Keratinocyte (primary cell): ENCODE measurements around the gene UBIAD1. TPM values are rescaled to one million over a fixed set of nuclear protein-coding genes. Genes with fewer than 3 reads are reported as not detected.

ENCODE experiments used
- DNase-seq: peaks from one replicate; pipeline ENCODE4 v3.0.0-alpha.2; 2011; ENCODE audit warnings: low read depth, missing footprints, low spot score
- FAIRE-seq: peaks from 2 replicates; lab custom pipeline; 2011; peaks lifted over from hg19 to GRCh38; lab: Jason Lieb, UNC
- H2AFZ ChIP-seq: 2 replicates; pipeline ENCODE4 v1.6.0; 2012; ENCODE audit warnings: low read length, control low read depth, inconsistent platforms; ENCODE audit not compliant: control insufficient read depth
- H3K27ac ChIP-seq: 2 replicates; pipeline ENCODE4 v1.5.1; 2011; ENCODE audit warnings: low read length; ENCODE audit not compliant: control insufficient read depth, insufficient read depth
- H3K27me3 ChIP-seq: 3 replicates; pipeline ENCODE4 v1.6.0; 2011; ENCODE audit warnings: low read length; ENCODE audit not compliant: control insufficient read depth, insufficient read depth; ENCODE audit errors: extremely low read depth
- H3K36me3 ChIP-seq, 2 experiments: 2 replicates in 1 of 2; 3 replicates in 1 of 2; pipeline ENCODE4 v1.5.1; 2011; ENCODE audit warnings: low read length in 2 of 2, mild to moderate bottlenecking in 1 of 2; ENCODE audit not compliant: control insufficient read depth in 2 of 2, insufficient read depth in 2 of 2; ENCODE audit errors: extremely low read depth in 1 of 2
- H3K4me1 ChIP-seq: 3 replicates; pipeline ENCODE4 v1.5.1; 2011; ENCODE audit warnings: low read length; ENCODE audit not compliant: control insufficient read depth, insufficient read depth; ENCODE audit errors: extremely low read depth
- H3K4me2 ChIP-seq: 3 replicates; pipeline ENCODE4 v1.6.0; 2011; ENCODE audit warnings: low read depth, low read length; ENCODE audit not compliant: control insufficient read depth, insufficient read depth; ENCODE audit errors: extremely low read depth
- H3K4me3 ChIP-seq, 3 experiments: fragments of 200-600 bp in 1 of 3; sonication (generic) in 1 of 3; 2 replicates in 2 of 3; 3 replicates in 1 of 3; pipeline ENCODE4 v1.5.1; 2011 to 2016; ENCODE audit warnings: low read length in 3 of 3, mild to moderate bottlenecking in 3 of 3, control low read depth in 2 of 3, inconsistent platforms in 1 of 3, low read depth in 1 of 3, mixed read lengths in 1 of 3, mixed run types in 1 of 3, moderate library complexity in 1 of 3; ENCODE audit not compliant: control insufficient read depth in 2 of 3, insufficient read depth in 2 of 3; ENCODE audit errors: extremely low read depth in 1 of 3
- H3K79me2 ChIP-seq: 2 replicates; pipeline ENCODE4 v1.6.0; 2012; ENCODE audit warnings: low read length; ENCODE audit not compliant: control insufficient read depth, insufficient read depth
- H3K9ac ChIP-seq: 3 replicates; pipeline ENCODE4 v1.6.0; 2011; ENCODE audit warnings: low read length; ENCODE audit not compliant: control insufficient read depth, insufficient read depth; ENCODE audit errors: extremely low read depth
- H3K9me1 ChIP-seq: 3 replicates; pipeline ENCODE4 v1.6.0; 2011; ENCODE audit warnings: low read length; ENCODE audit not compliant: control insufficient read depth, insufficient read depth; ENCODE audit errors: extremely low read depth
- H3K9me3 ChIP-seq: 2 replicates; pipeline ENCODE4 v1.5.1; 2012; ENCODE audit warnings: low read depth, low read length; ENCODE audit not compliant: control insufficient read depth
- H4K20me1 ChIP-seq: 3 replicates; pipeline ENCODE4 v1.6.0; 2011; ENCODE audit warnings: low read length; ENCODE audit not compliant: control insufficient read depth, insufficient read depth; ENCODE audit errors: extremely low read depth
- EZH2 ChIP-seq: IDR thresholded peaks from one replicate; pipeline ENCODE4 v1.6.1; 2012; ENCODE audit warnings: inconsistent platforms, mild to moderate bottlenecking, low read length, moderate library complexity
- dilution Hi-C: fragments of 300-500 bp; cut with MboI; formaldehyde crosslinking; loops from one replicate; pipeline ENCODE4 v1.7.0; 2020; ENCODE audit warnings: low sequenced_read_pairs; ENCODE audit not compliant: extremely low pct_ligation_motif_present
- polyA plus RNA-seq, 5 experiments: library from polyadenylated mRNA; depleted of rRNA in 3 of 5; stranded (reverse) in 3 of 5; stranded (forward) in 1 of 5; unstranded in 1 of 5; fragments of >200 nt; gene quantifications; 1 replicate in 1 of 5; 2 replicates in 3 of 5; 3 replicates in 1 of 5; pipeline versions ENCODE4 v1.2.1 to v1.2.3, GENCODE V29; 2011 to 2012; ENCODE audit warnings: missing spikeins in 2 of 5, low read depth in 1 of 5, low replicate concordance in 1 of 5
- TF ChIP-seq, protein P1 (sequence below), 3 experiments: IDR thresholded peaks in 1 of 3; conservative IDR thresholded peaks in 1 of 3; optimal IDR thresholded peaks in 1 of 3; 2 replicates in 2 of 3; 3 replicates in 1 of 3; pipeline versions ENCODE3 to v1.5.1; 2011; ENCODE audit warnings: low read length in 3 of 3, mild to moderate bottlenecking in 3 of 3, moderate library complexity in 2 of 3, control low read depth in 1 of 3, inconsistent platforms in 1 of 3; ENCODE audit not compliant: insufficient read depth in 2 of 3; ENCODE audit errors: extremely low read depth in 1 of 3

UBIAD1 gene
- polyA plus RNA-seq, 1 donor (not counting 4 experiments of a cell fraction or from before 2014, with no cell fraction given) = 9.9 TPM

DNA sequence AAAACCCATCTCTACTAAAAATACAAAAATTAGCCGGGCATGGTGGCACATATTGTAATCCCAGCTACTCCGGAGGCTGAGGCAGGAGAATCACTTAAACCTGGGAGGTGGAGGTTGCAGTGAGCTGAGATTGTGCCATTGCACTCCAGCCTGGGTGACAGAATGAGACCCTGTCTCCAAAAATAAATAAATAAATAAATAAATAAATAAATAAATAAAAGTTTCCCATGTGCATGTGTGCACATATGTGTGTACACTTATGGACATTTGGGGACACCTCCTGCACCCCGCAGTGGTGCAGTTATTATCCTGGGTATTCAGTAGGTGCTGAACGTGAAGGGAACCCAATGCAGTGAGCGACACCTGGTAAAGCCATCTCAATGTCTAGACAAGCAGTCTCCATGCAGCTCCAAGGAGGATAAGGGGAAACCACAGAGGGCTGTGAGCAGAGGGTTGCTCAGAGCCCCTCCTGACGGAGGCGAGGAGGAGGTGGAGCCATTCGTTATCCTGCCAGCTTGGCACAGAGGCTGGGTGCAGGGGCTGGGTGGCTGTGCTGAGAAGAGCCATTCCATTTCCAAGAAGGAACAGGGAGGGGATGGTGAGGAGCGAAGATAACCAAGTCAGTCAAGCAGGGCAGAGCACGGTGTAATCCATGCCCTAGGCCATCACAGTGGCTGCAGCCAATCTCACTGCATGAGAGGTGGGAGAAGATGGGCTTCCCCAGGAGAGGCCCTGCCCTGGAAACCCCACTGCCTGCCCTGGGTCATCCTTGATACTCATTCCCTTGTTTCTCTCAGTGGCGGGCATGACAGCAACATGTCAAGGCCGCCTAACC lies 25.6 kb downstream of the UBIAD1 start:
- H3K4me3 ChIP-seq = no peak overlapping the region
- no peaks in the 10 kb centered on the region for H3K9me3 ChIP-seq
- H2AFZ ChIP-seq = no peak overlapping the region
- TF ChIP-seq EZH2 = no peak
- TF ChIP-seq, protein P1, sequence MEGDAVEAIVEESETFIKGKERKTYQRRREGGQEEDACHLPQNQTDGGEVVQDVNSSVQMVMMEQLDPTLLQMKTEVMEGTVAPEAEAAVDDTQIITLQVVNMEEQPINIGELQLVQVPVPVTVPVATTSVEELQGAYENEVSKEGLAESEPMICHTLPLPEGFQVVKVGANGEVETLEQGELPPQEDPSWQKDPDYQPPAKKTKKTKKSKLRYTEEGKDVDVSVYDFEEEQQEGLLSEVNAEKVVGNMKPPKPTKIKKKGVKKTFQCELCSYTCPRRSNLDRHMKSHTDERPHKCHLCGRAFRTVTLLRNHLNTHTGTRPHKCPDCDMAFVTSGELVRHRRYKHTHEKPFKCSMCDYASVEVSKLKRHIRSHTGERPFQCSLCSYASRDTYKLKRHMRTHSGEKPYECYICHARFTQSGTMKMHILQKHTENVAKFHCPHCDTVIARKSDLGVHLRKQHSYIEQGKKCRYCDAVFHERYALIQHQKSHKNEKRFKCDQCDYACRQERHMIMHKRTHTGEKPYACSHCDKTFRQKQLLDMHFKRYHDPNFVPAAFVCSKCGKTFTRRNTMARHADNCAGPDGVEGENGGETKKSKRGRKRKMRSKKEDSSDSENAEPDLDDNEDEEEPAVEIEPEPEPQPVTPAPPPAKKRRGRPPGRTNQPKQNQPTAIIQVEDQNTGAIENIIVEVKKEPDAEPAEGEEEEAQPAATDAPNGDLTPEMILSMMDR (optimal IDR thresholded peaks at IDR 0.05 in 1 of 3, IDR thresholded peaks at IDR 0.05 in 1 of 3, conservative IDR thresholded peaks at IDR 0.05 in 1 of 3; ENCODE audit: extremely low read depth in 1 of 3, insufficient read depth in 2 of 3, low read length in 3 of 3) = no peak
- H3K79me2 ChIP-seq = no peaks in the 10 kb centered on the region
- FAIRE-seq = no peak
- H3K4me2 ChIP-seq = no peak overlapping the region
- H3K9me1 ChIP-seq = no peaks in the 10 kb centered on the region
- H3K27me3 ChIP-seq = no peaks in the 10 kb centered on the region
- no peaks in the 10 kb centered on the region for H4K20me1 ChIP-seq
- no peak for DNase-seq
- no peak overlapping the region for H3K9ac ChIP-seq
- H3K27ac ChIP-seq = no peak overlapping the region
- H3K36me3 ChIP-seq = peaks cover 0 to 2% of the 10 kb centered on the region in 2 experiments
- no peaks in the 10 kb centered on the region for H3K4me1 ChIP-seq
- dilution Hi-C loops = no loop called here

DNA sequence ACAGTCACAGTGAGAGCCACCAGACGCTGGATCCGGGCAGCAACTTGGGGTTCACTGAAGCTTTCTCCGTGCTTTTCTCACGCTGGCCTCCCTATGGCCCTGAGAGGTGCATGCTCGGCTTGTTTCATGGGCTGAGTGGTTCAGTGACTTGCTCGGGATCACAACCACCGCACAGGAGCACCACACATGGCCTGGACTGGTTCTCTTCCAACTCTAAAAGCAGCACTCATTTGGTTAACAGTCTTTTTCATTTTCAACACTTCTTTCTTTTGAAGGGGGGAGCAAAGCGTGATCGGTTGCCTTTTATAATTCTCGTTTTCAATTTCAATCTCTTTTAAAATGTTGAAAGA lies 26.2 kb downstream of the UBIAD1 start:
- Histone ChIP-seq H3K9ac (no peak overlapping the region), H3K9me3 (no peaks in the 10 kb centered on the region), H3K36me3 (peaks cover 0 to 2% of the 10 kb centered on the region in 2 experiments), H4K20me1 (no peaks in the 10 kb centered on the region), H3K4me1 (no peaks in the 10 kb centered on the region), H3K4me3 (no peak overlapping the region), H3K79me2 (no peaks in the 10 kb centered on the region), H3K27me3 (no peaks in the 10 kb centered on the region), H3K4me2 (no peak overlapping the region), H3K9me1 (no peaks in the 10 kb centered on the region), H2AFZ (no peak overlapping the region), H3K27ac (no peak overlapping the region)
- no peak for DNase-seq
- dilution Hi-C loops = no loop called here
- FAIRE-seq = no peak
- TF ChIP-seq, protein P1 (optimal IDR thresholded peaks at IDR 0.05 in 1 of 3, IDR thresholded peaks at IDR 0.05 in 1 of 3, conservative IDR thresholded peaks at IDR 0.05 in 1 of 3; ENCODE audit: extremely low read depth in 1 of 3, insufficient read depth in 2 of 3, low read length in 3 of 3) = no peak
- no peak for TF ChIP-seq EZH2
